ENCODE data around the gene GRIP1. TPM values are rescaled to one million over a fixed set of nuclear protein-coding genes. Genes with fewer than 3 reads are reported as not detected.
A peak's percentile ranks its signal among the peaks of the same experiment; 100 is the strongest.

GRIP1 gene
- total and polyA plus RNA-seq, 2 of the 4 experiments (the other 2 are of a cell fraction): under 0.01 to 0.07 TPM

DNA sequence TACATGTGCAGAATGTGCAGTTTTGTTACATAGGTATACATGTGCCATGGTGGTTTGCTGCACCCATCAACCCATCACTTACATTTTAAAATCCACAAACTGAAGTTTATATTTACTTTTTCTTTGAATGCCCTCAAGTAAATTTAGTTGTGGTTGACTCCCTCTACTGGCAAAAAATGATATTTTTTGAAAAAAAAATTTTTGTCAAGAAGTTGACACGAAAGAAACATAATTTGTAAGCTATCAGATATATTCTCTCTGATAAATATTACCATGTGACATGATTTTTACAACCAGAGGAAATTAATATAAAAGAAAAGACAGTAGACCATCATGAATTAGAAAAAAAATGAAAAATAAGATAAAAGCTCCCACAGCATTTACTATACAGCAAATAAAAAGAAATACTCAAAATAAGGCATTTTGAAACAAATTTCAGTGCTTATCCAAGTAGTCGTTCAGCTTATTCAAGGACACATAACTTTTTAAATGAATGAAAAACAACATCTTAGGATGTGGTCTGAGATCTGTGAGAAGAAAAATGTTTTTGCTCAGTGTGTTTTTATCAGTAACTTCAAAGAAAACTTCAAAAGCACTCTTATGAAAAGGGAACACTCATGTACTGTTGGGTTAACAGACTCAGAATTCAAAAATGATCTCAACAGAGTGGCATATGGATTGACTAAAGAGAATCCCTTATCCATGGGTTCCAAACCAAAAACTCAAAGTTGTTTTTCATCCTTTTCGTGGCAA is 30.0 kb upstream of the GRIP1 start:
- Histone ChIP-seq H2AFZ (replicated peaks; ENCODE audit: low read length, poor library complexity) (no peak overlapping the region), H3K4me2 (ENCODE audit: low read depth, low read length) (no peak overlapping the region), H2BK5ac (ENCODE audit: low read depth, low read length, poor library complexity, severe bottlenecking) (no peak overlapping the region), H3K9ac (ENCODE audit: low read depth, low read length) (no peak overlapping the region), H2BK15ac (ENCODE audit: low read depth, low read length) (no peak overlapping the region), H3K36me3 (ENCODE audit: control insufficient read depth, insufficient read depth, low read length) (no peaks in the 10 kb centered on the region), H2BK120ac (ENCODE audit: low read depth, low read length) (no peak overlapping the region), H3K18ac (ENCODE audit: low read depth, low read length) (no peak overlapping the region), H4K8ac (ENCODE audit: low read depth in 2 of 2, low read length in 2 of 2) (no peak overlapping the region), H4K20me1 (ENCODE audit: insufficient read depth, low read length) (no peaks in the 10 kb centered on the region), H3K23ac (ENCODE audit: low read depth, low read length) (no peak overlapping the region), H3K4me1 (ENCODE audit: control insufficient read depth, insufficient read depth, low read length) (no peaks in the 10 kb centered on the region), H3K9me3 (ENCODE audit: control insufficient read depth, insufficient read depth, low read length) (no peaks in the 10 kb centered on the region), H3K9me1 (ENCODE audit: insufficient read depth, low read length) (no peaks in the 10 kb centered on the region), H2BK20ac (ENCODE audit: low read depth, low read length) (no peak overlapping the region), H3K14ac (replicated peaks; ENCODE audit: low read depth, low read length) (no peak overlapping the region), H2AK5ac (ENCODE audit: low read depth, low read length) (no peak overlapping the region), H4K91ac (ENCODE audit: insufficient read depth, low read depth, low read length) (no peak overlapping the region), H4K5ac (ENCODE audit: low read depth, low read length) (no peak overlapping the region), H3K4ac (ENCODE audit: low read depth, low read length) (no peak overlapping the region), H3K79me1 (ENCODE audit: low read depth in 1 of 2, low read length in 2 of 2) (no peaks in the 10 kb centered on the region), H3K4me3 (ENCODE audit: insufficient read depth, low read depth, low read length) (no peak overlapping the region), H2AK9ac (replicated peaks; ENCODE audit: low read depth, low read length, poor library complexity) (no peak overlapping the region), H3K27ac (ENCODE audit: insufficient read depth, low read length) (no peak overlapping the region), H3K27me3 (ENCODE audit: control insufficient read depth, insufficient read depth, low read length) (no peaks in the 10 kb centered on the region), H3K56ac (ENCODE audit: extremely low read depth, insufficient read depth, low read length) (no peak overlapping the region)
- TF ChIP-seq RAD21 (IDR thresholded peaks at IDR 0.05; ENCODE audit: low read length): 0 out of 2 replicates have a peak, but pooled peaks have one; percentile 9
- TF ChIP-seq, protein P1, sequence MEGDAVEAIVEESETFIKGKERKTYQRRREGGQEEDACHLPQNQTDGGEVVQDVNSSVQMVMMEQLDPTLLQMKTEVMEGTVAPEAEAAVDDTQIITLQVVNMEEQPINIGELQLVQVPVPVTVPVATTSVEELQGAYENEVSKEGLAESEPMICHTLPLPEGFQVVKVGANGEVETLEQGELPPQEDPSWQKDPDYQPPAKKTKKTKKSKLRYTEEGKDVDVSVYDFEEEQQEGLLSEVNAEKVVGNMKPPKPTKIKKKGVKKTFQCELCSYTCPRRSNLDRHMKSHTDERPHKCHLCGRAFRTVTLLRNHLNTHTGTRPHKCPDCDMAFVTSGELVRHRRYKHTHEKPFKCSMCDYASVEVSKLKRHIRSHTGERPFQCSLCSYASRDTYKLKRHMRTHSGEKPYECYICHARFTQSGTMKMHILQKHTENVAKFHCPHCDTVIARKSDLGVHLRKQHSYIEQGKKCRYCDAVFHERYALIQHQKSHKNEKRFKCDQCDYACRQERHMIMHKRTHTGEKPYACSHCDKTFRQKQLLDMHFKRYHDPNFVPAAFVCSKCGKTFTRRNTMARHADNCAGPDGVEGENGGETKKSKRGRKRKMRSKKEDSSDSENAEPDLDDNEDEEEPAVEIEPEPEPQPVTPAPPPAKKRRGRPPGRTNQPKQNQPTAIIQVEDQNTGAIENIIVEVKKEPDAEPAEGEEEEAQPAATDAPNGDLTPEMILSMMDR (conservative IDR thresholded peaks at IDR 0.05; ENCODE audit: low read depth, low read length): peak; percentile 40
- TF ChIP-seq SMC3 (IDR thresholded peaks at IDR 0.05; ENCODE audit: low read depth, low read length): peak; percentile 9; the same call in 1 of the 2 replicates
- TF ChIP-seq RFX5 (IDR thresholded peaks at IDR 0.05; ENCODE audit: low read depth, low read length): no peak
- dilution Hi-C loops (cut with HindIII; ENCODE audit: low sequenced_read_pairs, unreplicated experiment): no loop called here
- ChIA-PET POLR2A (ENCODE audit: unreplicated experiment) (no interaction called here), CTCF (interaction anchor here (0.6 to 1.2 kb wide), 8 partner anchors 13 to 1120 kb away, joined by 3 to 5 read pairs (median 3); no protein-coding TSS in a partner anchor)
- in situ Hi-C loops (cut with MboI; ENCODE audit: low sequenced_read_pairs): no loop called here
- intact Hi-C loops (cut with micrococcal nuclease): no loop called here
- no TSS peak for BruUV-seq (replicated peaks)
- no peak for ATAC-seq (ENCODE audit: low read depth)
- peak; percentile 5 for DNase-seq
- no CpG with 5 or more reads among the region's 3 CpGs for WGBS, 2 experiments (ENCODE audit: extremely low coverage in 2 of 2, insufficient read length in 1 of 2)
